Measurements from ENCODE around the gene GAS2. TPM values are rescaled to one million over a fixed set of nuclear protein-coding genes. Genes with fewer than 3 reads are reported as not detected.

GAS2 gene
- total and polyA plus RNA-seq, 2 of the 4 experiments (the other 2 are of a cell fraction) = 0.51 to 0.90 TPM

DNA sequence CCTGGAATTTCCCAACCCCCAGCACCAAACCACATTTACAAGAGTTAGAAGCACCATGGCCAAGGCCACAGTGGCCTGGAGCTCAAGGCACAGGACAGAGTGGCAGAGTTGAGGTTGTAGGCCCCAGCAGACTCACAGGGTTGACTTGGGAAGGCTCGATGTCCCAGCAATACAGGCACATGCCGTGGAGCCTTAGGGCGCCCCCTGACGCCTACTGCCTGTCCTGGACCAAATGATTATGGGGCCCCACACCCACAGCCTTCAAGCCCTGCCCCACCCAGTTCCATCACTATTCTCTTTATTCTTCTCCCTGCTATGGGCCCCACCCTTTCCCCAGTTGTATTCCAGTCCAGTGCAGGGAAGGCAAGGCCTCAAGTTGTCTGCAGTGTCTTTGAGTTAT is 193.8 kb downstream of the GAS2 start, which contains the start of gene CCDC179:
Gene CCDC179 (minus strand): TSS at position 234 of the 400 bp plus-strand sequence. CDS start 53 bp downstream, at position 181.
- H2AFZ ChIP-seq (replicated peaks; ENCODE audit: low read length, poor library complexity) = no peak within 1 kb of the TSS
- no peak for DNase-seq
- H2BK20ac ChIP-seq (ENCODE audit: low read depth, low read length) = no peak within 1 kb of the TSS
- H2BK120ac ChIP-seq (ENCODE audit: low read depth, low read length) = no peak within 1 kb of the TSS
- POLR2A ChIA-PET (ENCODE audit: unreplicated experiment) = no interaction called here
- CTCF ChIA-PET = interaction anchor here (0.6 kb wide), 1 partner anchor 1959 kb away, joined by 3 read pairs; no protein-coding TSS in a partner anchor
- dilution Hi-C loops (cut with HindIII; ENCODE audit: low sequenced_read_pairs, unreplicated experiment) = no loop called here
- no peaks in the 10 kb centered on the region for H3K4me1 ChIP-seq (ENCODE audit: control insufficient read depth, insufficient read depth, low read length)
- in situ Hi-C loops (cut with MboI; ENCODE audit: low sequenced_read_pairs) = no loop called here
- no peak for ATAC-seq (ENCODE audit: low read depth)
- no peaks in the 10 kb centered on the region for H4K20me1 ChIP-seq (ENCODE audit: insufficient read depth, low read length)
- no peak within 1 kb of the TSS for H2AK9ac ChIP-seq (replicated peaks; ENCODE audit: low read depth, low read length, poor library complexity)
- no peaks in the 10 kb centered on the region for H3K79me1 ChIP-seq (ENCODE audit: low read depth in 1 of 2, low read length in 2 of 2)
- H3K36me3 ChIP-seq (ENCODE audit: control insufficient read depth, insufficient read depth, low read length) = no peaks in the 10 kb centered on the region
- no peak within 1 kb of the TSS for H3K27ac ChIP-seq (ENCODE audit: insufficient read depth, low read length)
- no peak within 1 kb of the TSS for H2BK15ac ChIP-seq (ENCODE audit: low read depth, low read length)
- H3K14ac ChIP-seq (replicated peaks; ENCODE audit: low read depth, low read length) = no peak within 1 kb of the TSS
- H3K56ac ChIP-seq (ENCODE audit: extremely low read depth, insufficient read depth, low read length) = no peak within 1 kb of the TSS
- no peaks in the 10 kb centered on the region for H3K9me1 ChIP-seq (ENCODE audit: insufficient read depth, low read length)
- no peak within 1 kb of the TSS for H2AK5ac ChIP-seq (ENCODE audit: low read depth, low read length)
- no peak within 1 kb of the TSS for H3K23ac ChIP-seq (ENCODE audit: low read depth, low read length)
- BruUV-seq (replicated peaks) = no TSS peak
- no peak within 1 kb of the TSS for H2BK5ac ChIP-seq (ENCODE audit: low read depth, low read length, poor library complexity, severe bottlenecking)
- no peak within 1 kb of the TSS for H3K18ac ChIP-seq (ENCODE audit: low read depth, low read length)
- H3K9ac ChIP-seq (ENCODE audit: low read depth, low read length) = no peak within 1 kb of the TSS
- H3K4me3 ChIP-seq (ENCODE audit: insufficient read depth, low read depth, low read length) = no peak within 1 kb of the TSS
- H4K8ac ChIP-seq (ENCODE audit: low read depth in 2 of 2, low read length in 2 of 2) = no peak within 1 kb of the TSS
- intact Hi-C loops (cut with micrococcal nuclease) = no loop called here
- H3K27me3 ChIP-seq (ENCODE audit: control insufficient read depth, insufficient read depth, low read length) = no peaks in the 10 kb centered on the region
- WGBS, 2 experiments (ENCODE audit: extremely low coverage in 2 of 2, insufficient read length in 1 of 2) = no CpG with 5 or more reads among the region's 4 CpGs
- H3K4me2 ChIP-seq (ENCODE audit: low read depth, low read length) = no peak within 1 kb of the TSS
- no peak within 1 kb of the TSS for H3K4ac ChIP-seq (ENCODE audit: low read depth, low read length)
- no peaks in the 10 kb centered on the region for H3K9me3 ChIP-seq (ENCODE audit: control insufficient read depth, insufficient read depth, low read length)
- TF ChIP-seq MXI1 (IDR thresholded peaks at IDR 0.05; ENCODE audit: borderline replicate concordance, low read depth, low read length) (no peak), MAFK (IDR thresholded peaks at IDR 0.05; ENCODE audit: low read depth, low read length) (no peak), POLR2A (IDR thresholded peaks at IDR 0.05; ENCODE audit: low read depth, low read length) (no peak), CHD1 (IDR thresholded peaks at IDR 0.05; ENCODE audit: low read depth, low read length) (no peak), FOS (IDR thresholded peaks at IDR 0.05; ENCODE audit: low read depth, low read length) (no peak), CEBPB (IDR thresholded peaks at IDR 0.05; ENCODE audit: low read depth, low read length) (no peak), RCOR1 (IDR thresholded peaks at IDR 0.05; ENCODE audit: insufficient replicate concordance, low read length) (no peak), SMC3 (IDR thresholded peaks at IDR 0.05; ENCODE audit: low read depth, low read length) (no peak), RAD21 (IDR thresholded peaks at IDR 0.05; ENCODE audit: low read length) (no peak), NFE2L2 (IDR thresholded peaks at IDR 0.05; ENCODE audit: low read depth, low read length) (no peak), CTCF (conservative IDR thresholded peaks at IDR 0.05; ENCODE audit: low read depth, low read length) (no peak), BHLHE40 (IDR thresholded peaks at IDR 0.05; ENCODE audit: low read depth, low read length) (no peak), USF2 (IDR thresholded peaks at IDR 0.05; ENCODE audit: low read depth, low read length) (no peak), RFX5 (IDR thresholded peaks at IDR 0.05; ENCODE audit: low read depth, low read length) (no peak), MAZ (IDR thresholded peaks at IDR 0.05; ENCODE audit: borderline replicate concordance, low read depth, low read length) (no peak)
- TF ChIP-seq, protein P1, sequence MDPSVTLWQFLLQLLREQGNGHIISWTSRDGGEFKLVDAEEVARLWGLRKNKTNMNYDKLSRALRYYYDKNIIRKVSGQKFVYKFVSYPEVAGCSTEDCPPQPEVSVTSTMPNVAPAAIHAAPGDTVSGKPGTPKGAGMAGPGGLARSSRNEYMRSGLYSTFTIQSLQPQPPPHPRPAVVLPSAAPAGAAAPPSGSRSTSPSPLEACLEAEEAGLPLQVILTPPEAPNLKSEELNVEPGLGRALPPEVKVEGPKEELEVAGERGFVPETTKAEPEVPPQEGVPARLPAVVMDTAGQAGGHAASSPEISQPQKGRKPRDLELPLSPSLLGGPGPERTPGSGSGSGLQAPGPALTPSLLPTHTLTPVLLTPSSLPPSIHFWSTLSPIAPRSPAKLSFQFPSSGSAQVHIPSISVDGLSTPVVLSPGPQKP (IDR thresholded peaks at IDR 0.05; ENCODE audit: borderline replicate concordance, low read depth, low read length) = no peak
- H4K5ac ChIP-seq (ENCODE audit: low read depth, low read length) = no peak within 1 kb of the TSS
- no peak within 1 kb of the TSS for H4K91ac ChIP-seq (ENCODE audit: insufficient read depth, low read depth, low read length)

Measured in IMR-90 (cell line).